ENCODE measurements around the gene LRRC70.

DNA sequence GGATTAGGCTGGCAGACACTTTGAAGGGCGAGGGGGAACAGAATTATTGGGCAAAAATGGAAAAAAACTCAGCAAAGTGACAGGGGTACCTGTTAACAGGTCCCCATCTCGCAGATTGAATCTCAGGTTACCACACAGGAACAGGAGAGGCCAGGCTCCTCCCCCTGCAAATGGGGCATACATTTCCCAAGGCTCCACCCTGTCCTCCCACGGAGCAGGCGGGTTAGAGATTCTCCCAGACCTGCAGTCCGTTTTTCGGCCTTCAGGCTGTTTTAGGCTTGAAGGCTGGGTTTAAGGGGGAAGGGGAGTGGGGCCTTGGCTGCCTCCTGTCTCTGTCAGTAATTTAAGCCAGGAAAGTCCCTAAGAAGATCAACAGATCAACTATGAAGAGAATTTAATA lies 42.7 kb downstream of the LRRC70 start:
- TF ChIP-seq CTCF (IDR thresholded peaks at IDR 0.05) (no peak), POLR2A (IDR thresholded peaks at IDR 0.05) (no peak)

Measured in adrenal gland (tissue), 5 donors.